Naive thymus-derived CD4-positive, alpha-beta T cell (primary cell): ENCODE measurements around the gene ABCG1. TPM values are rescaled to one million over a fixed set of nuclear protein-coding genes. Genes with fewer than 3 reads are reported as not detected.

Experiments
- polyA plus RNA-seq, 2 donors: library from polyadenylated mRNA; unstranded; fragments of 300-500 nt; fragmentation: Illumina TruSeq; gene quantifications; one replicate each; pipeline ENCODE4 v1.2.3, GENCODE V29; 2021
- total RNA-seq, 6 experiments: library from RNA in 5 of 6; stranded (reverse) in 5 of 6; gene quantifications; 1 replicate in 5 of 6; 2 replicates in 1 of 6; pipeline ENCODE4 v1.2.3 and lab custom pipeline; 2021 to 2026

The ABCG1 gene
- total and polyA plus RNA-seq, 7 experiments from 2014 or later = 0.67 to 49.7 (median 17.0) TPM

Other genes with a start within 250 kb of the ABCG1 start
- gene ZBTB21, start 208.8 kb upstream of the ABCG1 start, total RNA-seq = 100 to 1,000 TPM in 2 of 5 experiments, 10 to 100 TPM in 3; 16.8 to 137 (median 25.2) TPM
- 1 to 10 TPM; 4.3 to 9.7 TPM for gene ZBTB21, start 208.8 kb upstream of the ABCG1 start, polyA plus RNA-seq
- 1 to 10 TPM in 2 of 5 experiments, under 1 TPM in 2, not detected in 1; 0.34 to 1.7 (median 1.1) TPM for gene UMODL1, start 147.8 kb upstream of the ABCG1 start, total RNA-seq
- under 1 TPM; 0.11 to 0.14 TPM for gene UMODL1, start 147.8 kb upstream of the ABCG1 start, polyA plus RNA-seq
- gene TFF3, start 96.3 kb downstream of the ABCG1 start, total RNA-seq = not detected
- gene TFF3, start 96.3 kb downstream of the ABCG1 start, polyA plus RNA-seq = not detected
- gene TFF2, start 131.9 kb downstream of the ABCG1 start, total RNA-seq = not detected
- not detected for gene TFF2, start 131.9 kb downstream of the ABCG1 start, polyA plus RNA-seq
- not detected for gene TFF1, start 147.4 kb downstream of the ABCG1 start, total RNA-seq
- gene TFF1, start 147.4 kb downstream of the ABCG1 start, polyA plus RNA-seq = not detected
- 1 to 10 TPM in 4 of 5 experiments, under 1 TPM in 1; 0.88 to 7.6 (median 1.5) TPM for gene TMPRSS3, start 176.9 kb downstream of the ABCG1 start, total RNA-seq
- gene TMPRSS3, start 176.9 kb downstream of the ABCG1 start, polyA plus RNA-seq = 1 to 10 TPM in 1 of 2 donors, under 1 TPM in 1; 0.11 to 2.9 TPM
- gene UBASH3A, start 184.8 kb downstream of the ABCG1 start, total RNA-seq = 100 to 1,000 TPM in 1 of 5 experiments, 10 to 100 TPM in 4; 41.9 to 101 (median 91.7) TPM
- 10 to 100 TPM; 57.1 to 99.3 TPM for gene UBASH3A, start 184.8 kb downstream of the ABCG1 start, polyA plus RNA-seq